Stimulated activated CD8-positive, alpha-beta memory T cell treated with anti-CD3 and anti-CD28 coated beads, Interleukin-4, amount 100 ng/mL, for 4 hours (primary cell): ENCODE data around the gene RAB27A.
"Not testable (repeated sequence)": the region's sequence is repeated elsewhere in the genome, so short reads cannot be mapped to it uniquely, and the experiment has no call there.

Source experiments
- DNase-seq, 2 donors: peaks; one replicate each; pipeline ENCODE4 v3.0.0-alpha.2; 2020; ENCODE audit warnings: low read depth in 2 of 2, low spot score in 1 of 2

RAB27A gene

DNA sequence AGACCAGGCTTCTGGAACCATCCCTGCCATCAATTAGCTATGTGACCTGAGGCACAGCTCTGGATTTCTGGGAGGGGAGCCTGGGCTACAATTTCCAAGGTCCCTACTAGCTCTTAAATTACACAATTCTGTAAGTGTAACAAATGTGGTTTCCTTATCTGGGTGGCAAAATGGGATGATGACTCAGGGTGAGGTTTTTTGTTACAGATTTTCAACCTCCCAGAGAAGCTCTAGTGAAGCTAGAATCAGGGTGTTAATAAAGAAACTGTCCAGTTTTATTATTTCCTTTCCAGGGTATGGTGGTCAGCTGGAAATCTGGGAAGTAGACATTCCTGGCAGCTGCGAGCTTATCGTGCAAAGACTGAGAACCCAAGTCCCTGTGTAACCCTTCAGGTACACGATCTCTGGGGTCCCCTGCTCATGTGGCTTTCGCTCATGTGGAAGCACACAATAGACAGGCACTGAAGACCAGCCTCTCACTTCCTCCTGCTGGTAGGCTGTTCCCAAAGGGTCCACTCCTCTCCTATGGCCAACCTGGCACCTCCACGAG lies 7.3 kb downstream of the RAB27A start:
- no peak for DNase-seq

DNA sequence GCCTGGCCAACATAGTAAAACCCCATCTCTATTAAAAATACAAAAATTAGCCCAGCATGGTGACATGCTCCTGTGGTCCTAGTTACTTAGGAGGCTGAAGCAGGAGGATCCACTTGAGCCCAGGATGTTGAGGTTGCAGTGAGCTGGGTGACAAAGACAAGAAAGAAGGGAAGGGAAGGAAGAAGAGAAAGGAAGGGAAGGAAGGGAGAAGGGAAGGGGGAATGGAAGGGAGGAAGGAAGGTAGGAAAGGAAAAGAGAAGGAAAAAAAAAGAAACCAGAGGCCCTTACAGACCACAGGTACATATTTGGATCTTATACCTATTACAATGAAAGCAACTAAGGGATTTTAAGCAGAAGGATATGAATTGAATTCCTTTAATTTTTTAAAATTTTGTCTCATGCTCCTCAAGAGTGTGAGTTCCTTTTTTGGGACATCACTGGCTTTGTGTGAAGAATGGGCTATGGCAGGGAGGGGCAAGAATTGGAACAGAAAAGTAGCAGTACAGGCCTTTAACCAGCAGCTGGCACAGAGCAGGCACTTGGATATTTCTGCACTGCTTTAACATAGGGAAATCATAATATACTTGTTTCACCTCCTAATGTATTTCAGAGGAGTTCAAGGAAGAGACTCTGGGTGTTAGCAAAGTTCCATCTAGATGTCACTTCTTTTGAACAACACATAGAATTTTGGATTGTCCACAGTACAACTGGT lies 7.9 kb downstream of the RAB27A start:
- no peak for DNase-seq

DNA sequence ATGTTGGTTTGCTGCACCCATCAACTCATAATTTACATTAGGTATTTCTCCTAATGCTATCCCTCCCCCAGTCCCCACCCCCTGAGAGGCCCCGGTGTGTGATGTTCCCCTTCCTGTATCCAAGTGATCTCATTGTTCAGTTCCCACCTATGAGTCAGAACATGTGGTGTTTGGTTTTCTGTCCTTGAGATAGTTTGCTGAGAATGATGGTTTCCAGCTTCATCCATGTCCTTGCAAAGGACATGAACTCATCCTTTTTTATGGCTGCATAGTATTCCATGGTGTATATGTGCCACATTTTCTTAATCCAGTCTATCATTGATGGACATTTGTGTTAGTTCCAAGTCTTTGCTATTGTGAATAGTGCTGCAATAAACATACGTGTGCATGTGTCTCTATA lies 9.0 kb downstream of the RAB27A start:
- not testable (repeated sequence) for DNase-seq

- peak in 1 of 2 donors; percentile 30 for DNase-seq
These were observed 9.8 kb downstream of the RAB27A start for GRCh38 chr15:55279746-55280351.

GRCh38 chr15:55279100-55279745 lies 10.4 kb downstream of the RAB27A start:
- no peak for DNase-seq

DNA sequence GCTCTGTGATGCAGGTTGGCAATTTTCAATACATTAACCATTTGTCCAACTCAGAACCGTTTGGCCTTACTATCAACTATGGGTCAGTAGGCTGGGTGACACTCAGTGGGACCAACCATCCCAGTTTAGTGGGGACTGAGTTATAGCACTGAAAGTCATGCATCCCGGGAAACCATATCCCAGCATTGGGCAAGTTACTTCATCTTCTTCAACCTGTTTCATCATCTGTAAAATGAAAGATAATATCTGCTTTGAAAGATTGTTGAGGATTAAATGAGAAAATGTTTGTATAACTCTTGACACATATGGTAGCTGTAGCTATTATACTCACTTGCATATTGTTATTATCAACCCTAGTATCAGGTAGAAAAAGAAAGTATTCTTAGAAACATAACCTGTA lies 11.9 kb downstream of the RAB27A start:
- no peak for DNase-seq

GRCh38 chr15:55277116-55277564 lies 12.5 kb downstream of the RAB27A start:
- DNase-seq, result no peak

GRCh38 chr15:55276324-55276723 lies 13.3 kb downstream of the RAB27A start:
- no peak for DNase-seq

GRCh38 chr15:55270291-55270690 lies 19.3 kb downstream of the RAB27A start:
- no peak for DNase-seq

DNA sequence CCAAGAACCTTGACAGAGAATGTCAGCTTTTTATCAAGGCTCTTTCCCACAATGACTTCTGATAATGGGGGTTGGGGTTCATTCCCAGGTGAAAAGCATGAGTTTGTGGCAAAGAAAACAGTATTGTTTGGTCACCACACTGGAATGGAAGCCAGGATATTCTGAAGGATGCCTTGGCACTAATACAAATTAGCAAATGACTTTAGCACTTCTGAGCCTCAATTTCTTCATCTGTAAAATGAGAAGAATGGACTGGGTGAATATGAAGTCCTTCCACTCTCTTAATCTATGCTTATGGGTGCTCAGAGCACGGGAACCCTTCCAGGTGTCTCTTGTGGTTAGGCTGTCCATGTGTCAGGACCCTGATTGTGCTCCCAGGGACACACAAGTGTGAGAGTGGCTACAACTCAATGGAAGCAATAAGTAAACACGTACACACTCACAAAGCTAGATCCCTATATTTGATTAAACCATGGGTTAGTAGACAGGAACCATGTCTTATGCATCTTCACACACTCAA lies 21.4 kb downstream of the RAB27A start:
- no peak for DNase-seq

DNA sequence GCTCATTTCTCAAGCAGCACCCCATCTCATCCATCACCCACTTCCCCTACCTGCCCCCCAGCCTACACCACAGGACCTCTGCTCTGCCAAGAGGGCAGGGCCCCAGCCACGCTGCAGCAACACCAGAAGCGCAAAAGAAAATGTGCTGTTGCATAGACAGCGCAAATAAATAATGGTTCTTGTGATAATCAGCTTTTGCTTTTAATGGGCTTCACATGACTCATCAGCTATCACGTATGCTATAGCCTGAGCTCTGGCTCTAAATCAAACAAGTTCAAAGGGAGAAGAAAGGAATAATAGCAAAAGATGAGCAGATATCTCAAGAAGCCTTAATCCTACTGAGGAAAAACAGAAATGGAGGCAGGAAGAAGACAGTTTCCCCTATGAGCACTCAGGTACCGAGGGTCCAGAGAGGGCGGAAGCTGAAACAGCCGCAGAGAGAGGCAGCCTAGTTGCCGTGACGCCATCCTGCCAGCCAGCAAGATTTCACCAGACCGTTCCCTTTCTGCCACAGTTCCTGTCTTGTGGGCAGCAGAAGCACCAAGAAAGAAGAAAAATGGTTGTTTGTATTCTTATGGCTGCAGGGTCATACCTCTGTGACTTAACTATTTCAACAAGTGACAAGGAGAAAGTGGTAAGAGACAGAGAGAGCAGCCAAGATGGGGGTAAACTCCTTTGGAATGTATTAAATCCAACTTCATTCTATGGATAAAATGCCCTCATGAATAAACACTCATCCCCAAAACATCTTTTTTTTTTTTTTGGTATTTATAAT lies 22.0 kb downstream of the RAB27A start:
- peak in 1 of 2 donors; percentile 52 for DNase-seq

DNA sequence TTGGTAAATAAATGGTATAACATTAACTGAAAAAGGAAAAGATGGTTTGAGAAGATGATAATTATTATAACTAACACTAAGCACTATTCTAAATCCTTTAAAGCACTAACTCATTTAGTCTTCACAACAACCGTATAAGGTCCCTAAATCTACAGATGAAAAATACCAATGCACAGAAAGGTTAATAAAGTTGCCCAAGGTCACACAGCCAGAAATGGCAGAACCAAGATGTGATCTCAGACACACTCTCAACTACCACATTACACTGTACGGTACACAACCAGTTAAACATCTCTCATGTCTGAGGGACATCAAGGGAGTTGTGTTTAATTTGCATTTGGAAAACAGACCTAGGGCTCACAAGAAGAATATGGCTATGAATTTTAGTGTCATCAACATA lies 23.1 kb downstream of the RAB27A start:
- DNase-seq, result no peak

DNA sequence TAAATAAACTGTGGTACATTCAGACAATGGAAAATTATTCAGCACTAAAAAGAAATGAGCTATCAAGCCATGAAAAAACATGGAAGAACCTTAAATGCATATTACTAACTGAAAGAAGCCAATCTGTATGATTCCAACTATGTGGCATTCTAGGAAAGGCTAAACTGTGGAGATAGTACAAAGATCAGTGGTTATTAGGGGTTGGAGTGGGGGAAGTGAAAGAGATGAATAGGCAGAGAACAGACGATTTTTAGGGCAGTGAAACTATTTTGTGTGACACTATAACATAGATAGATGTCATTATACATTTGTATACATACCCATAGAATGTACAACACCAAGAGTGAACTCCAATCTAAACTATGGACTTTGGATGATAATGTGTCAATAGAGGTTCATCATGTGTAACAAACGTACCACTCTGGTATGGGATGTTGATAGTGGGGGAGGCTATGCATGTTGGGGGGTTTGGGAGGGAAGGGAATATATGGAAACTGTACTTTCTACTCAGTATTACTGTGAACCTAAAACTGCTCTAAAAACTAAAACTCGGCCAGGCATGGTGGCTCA lies 29.0 kb downstream of the RAB27A start:
- no peak for DNase-seq

GRCh38 chr15:55257938-55258337 lies 31.7 kb downstream of the RAB27A start:
- no peak for DNase-seq

DNA sequence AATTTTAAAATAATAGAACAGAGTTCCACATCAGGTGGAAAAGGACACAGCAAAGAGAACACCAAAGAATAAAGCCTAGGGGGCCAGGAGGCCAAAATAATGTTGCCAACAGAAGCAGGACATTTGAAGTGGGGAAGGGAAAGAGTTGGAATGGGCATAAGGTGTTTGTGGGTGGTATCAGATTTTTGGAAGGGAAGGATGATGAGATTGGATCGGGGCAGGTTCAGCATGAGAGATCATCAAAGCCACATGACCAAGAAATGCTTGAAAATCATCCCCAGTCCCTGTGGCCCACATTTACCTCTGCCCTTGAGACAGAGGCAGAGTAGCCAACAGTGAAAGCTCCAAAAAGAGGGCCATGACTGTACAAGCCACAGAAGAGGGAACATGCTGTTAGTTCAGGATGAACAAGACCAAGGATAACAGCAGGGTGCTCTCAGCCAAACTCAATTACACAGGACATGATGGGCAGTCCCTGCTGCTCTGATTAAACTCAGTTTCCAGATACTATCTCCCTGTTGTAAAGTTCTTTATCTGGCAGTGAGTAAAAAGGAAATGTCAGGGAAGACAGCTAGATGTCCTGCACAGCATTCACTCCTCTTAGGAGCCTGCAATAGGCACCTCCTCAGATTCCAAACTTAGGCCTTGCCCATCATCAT lies 32.5 kb downstream of the RAB27A start:
- DNase-seq, result no peak

GRCh38 chr15:55256281-55257011 lies 33.2 kb downstream of the RAB27A start:
- no peak for DNase-seq

DNA sequence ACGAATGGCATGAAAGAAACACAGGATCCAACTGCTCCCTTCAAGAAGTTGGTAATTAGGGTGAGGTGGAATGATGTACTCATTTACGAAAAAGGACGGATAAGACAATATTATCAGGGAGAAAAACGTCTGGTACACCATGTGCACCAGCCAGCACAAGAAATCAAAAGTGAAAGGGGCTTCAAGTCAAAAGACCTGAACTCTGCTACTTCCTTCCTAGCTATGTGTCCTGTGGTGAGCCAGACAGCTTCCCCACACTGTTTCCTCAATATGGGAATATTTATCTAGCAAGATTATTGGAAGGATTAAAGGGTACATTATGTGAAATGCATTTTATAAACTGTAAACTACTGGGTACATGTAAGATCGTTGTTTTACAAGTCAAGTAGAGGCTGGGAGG lies 33.9 kb downstream of the RAB27A start:
- no peak for DNase-seq

- DNase-seq, result no peak
These were observed 34.5 kb downstream of the RAB27A start for GRCh38 chr15:55254916-55255679.

- DNase-seq, result no peak
These were observed 36.0 kb downstream of the RAB27A start for GRCh38 chr15:55253580-55253979.
